Measurements from ENCODE around the gene H1-8. TPM values are rescaled to one million over a fixed set of nuclear protein-coding genes. Genes with fewer than 3 reads are reported as not detected.

Gene H1-8
- total RNA-seq, 4 donors from 2014 or later, result not detected

DNA sequence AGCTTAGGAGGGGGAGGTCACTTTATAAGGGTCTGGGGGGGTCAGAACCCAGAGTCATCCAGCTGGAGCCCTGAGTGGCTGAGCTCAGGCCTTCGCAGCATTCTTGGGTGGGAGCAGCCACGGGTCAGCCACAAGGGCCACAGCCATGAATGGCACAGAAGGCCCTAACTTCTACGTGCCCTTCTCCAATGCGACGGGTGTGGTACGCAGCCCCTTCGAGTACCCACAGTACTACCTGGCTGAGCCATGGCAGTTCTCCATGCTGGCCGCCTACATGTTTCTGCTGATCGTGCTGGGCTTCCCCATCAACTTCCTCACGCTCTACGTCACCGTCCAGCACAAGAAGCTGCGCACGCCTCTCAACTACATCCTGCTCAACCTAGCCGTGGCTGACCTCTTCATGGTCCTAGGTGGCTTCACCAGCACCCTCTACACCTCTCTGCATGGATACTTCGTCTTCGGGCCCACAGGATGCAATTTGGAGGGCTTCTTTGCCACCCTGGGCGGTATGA lies 14.3 kb upstream of the H1-8 start, which contains the start of gene RHO:
TSS of gene RHO (plus strand) at position 51 of the 512 bp plus-strand sequence. CDS start at position 146, 95 bp downstream.
- TF ChIP-seq, protein P1, sequence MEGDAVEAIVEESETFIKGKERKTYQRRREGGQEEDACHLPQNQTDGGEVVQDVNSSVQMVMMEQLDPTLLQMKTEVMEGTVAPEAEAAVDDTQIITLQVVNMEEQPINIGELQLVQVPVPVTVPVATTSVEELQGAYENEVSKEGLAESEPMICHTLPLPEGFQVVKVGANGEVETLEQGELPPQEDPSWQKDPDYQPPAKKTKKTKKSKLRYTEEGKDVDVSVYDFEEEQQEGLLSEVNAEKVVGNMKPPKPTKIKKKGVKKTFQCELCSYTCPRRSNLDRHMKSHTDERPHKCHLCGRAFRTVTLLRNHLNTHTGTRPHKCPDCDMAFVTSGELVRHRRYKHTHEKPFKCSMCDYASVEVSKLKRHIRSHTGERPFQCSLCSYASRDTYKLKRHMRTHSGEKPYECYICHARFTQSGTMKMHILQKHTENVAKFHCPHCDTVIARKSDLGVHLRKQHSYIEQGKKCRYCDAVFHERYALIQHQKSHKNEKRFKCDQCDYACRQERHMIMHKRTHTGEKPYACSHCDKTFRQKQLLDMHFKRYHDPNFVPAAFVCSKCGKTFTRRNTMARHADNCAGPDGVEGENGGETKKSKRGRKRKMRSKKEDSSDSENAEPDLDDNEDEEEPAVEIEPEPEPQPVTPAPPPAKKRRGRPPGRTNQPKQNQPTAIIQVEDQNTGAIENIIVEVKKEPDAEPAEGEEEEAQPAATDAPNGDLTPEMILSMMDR (IDR thresholded peaks at IDR 0.05 in 4 of 5, conservative IDR thresholded peaks at IDR 0.05 in 1 of 5), result no peak
- TF ChIP-seq POLR2A (IDR thresholded peaks at IDR 0.05), result no peak

DNA sequence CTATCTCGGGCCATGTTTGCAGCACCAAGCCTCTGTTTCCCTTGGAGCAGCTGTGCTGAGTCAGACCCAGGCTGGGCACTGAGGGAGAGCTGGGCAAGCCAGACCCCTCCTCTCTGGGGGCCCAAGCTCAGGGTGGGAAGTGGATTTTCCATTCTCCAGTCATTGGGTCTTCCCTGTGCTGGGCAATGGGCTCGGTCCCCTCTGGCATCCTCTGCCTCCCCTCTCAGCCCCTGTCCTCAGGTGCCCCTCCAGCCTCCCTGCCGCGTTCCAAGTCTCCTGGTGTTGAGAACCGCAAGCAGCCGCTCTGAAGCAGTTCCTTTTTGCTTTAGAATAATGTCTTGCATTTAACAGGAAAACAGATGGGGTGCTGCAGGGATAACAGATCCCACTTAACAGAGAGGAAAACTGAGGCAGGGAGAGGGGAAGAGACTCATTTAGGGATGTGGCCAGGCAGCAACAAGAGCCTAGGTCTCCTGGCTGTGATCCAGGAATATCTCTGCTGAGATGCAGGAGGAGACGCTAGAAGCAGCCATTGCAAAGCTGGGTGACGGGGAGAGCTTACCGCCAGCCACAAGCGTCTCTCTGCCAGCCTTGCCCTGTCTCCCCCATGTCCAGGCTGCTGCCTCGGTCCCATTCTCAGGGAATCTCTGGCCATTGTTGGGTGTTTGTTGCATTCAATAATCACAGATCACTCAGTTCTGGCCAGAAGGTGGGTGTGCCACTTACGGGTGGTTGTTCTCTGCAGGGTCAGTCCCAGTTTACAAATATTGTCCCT lies 13.4 kb upstream of the H1-8 start:
- in situ Hi-C loops (cut with MboI; ENCODE audit: low sequenced_read_pairs in 4 of 4), result no loop called here
- DNase-seq (no peak), ATAC-seq (peak in 1 of 2 donors; percentile 14)
- H3K4me1 ChIP-seq, result no peaks in the 10 kb centered on the region
- no peak overlapping the region for H3K4me3 ChIP-seq
- H3K9me3 ChIP-seq, result no peaks in the 10 kb centered on the region
- H3K27ac ChIP-seq, result no peak overlapping the region
- H3K36me3 ChIP-seq, result no peaks in the 10 kb centered on the region
- intact Hi-C loops (cut with DNase I; ENCODE audit: low total_unique reads), result no loop called here
- H3K27me3 ChIP-seq, result no peaks in the 10 kb centered on the region
- TF ChIP-seq, protein P1 (IDR thresholded peaks at IDR 0.05 in 4 of 5, conservative IDR thresholded peaks at IDR 0.05 in 1 of 5), result no peak
- TF ChIP-seq POLR2A (IDR thresholded peaks at IDR 0.05), result no peak

More for the DNA sequence above, 14.3 kb upstream of the H1-8 start, which contains the start of gene RHO:
- Histone ChIP-seq H3K9me3 (no peaks in the 10 kb centered on the region), H3K4me3 (no peak within 1 kb of the TSS), H3K36me3 (no peaks in the 10 kb centered on the region), H3K4me1 (no peaks in the 10 kb centered on the region), H3K27ac (no peak within 1 kb of the TSS), H3K27me3 (no peaks in the 10 kb centered on the region)
- in situ Hi-C loops (cut with MboI; ENCODE audit: low sequenced_read_pairs in 4 of 4) (no loop called here), intact Hi-C loops (cut with DNase I; ENCODE audit: low total_unique reads) (no loop called here)
- ATAC-seq (no peak), DNase-seq (no peak)

DNA sequence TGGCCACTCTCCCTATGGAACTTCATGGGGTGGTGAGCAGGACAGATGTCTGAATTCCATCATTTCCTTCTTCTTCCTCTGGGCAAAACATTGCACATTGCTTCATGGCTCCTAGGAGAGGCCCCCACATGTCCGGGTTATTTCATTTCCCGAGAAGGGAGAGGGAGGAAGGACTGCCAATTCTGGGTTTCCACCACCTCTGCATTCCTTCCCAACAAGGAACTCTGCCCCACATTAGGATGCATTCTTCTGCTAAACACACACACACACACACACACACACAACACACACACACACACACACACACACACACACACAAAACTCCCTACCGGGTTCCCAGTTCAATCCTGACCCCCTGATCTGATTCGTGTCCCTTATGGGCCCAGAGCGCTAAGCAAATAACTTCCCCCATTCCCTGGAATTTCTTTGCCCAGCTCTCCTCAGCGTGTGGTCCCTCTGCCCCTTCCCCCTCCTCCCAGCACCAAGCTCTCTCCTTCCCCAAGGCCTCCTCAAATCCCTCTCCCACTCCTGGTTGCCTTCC lies 12.7 kb upstream of the H1-8 start:
- in situ Hi-C loops (cut with MboI; ENCODE audit: low sequenced_read_pairs in 4 of 4), result no loop called here
- H3K4me1 ChIP-seq, result no peaks in the 10 kb centered on the region
- H3K9me3 ChIP-seq, result no peaks in the 10 kb centered on the region
- no peak overlapping the region for H3K4me3 ChIP-seq
- H3K36me3 ChIP-seq, result no peaks in the 10 kb centered on the region
- H3K27me3 ChIP-seq, result no peaks in the 10 kb centered on the region
- intact Hi-C loops (cut with DNase I; ENCODE audit: low total_unique reads), result no loop called here
- TF ChIP-seq, protein P1 (IDR thresholded peaks at IDR 0.05 in 4 of 5, conservative IDR thresholded peaks at IDR 0.05 in 1 of 5), result no peak
- no peak for TF ChIP-seq POLR2A (IDR thresholded peaks at IDR 0.05)
- no peak overlapping the region for H3K27ac ChIP-seq
- DNase-seq (no peak), ATAC-seq (no peak)

DNA sequence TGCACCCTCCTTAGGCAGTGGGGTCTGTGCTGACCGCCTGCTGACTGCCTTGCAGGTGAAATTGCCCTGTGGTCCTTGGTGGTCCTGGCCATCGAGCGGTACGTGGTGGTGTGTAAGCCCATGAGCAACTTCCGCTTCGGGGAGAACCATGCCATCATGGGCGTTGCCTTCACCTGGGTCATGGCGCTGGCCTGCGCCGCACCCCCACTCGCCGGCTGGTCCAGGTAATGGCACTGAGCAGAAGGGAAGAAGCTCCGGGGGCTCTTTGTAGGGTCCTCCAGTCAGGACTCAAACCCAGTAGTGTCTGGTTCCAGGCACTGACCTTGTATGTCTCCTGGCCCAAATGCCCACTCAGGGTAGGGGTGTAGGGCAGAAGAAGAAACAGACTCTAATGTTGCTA lies 12.2 kb upstream of the H1-8 start:
- TF ChIP-seq POLR2A (IDR thresholded peaks at IDR 0.05), result no peak
- TF ChIP-seq, protein P1 (IDR thresholded peaks at IDR 0.05 in 4 of 5, conservative IDR thresholded peaks at IDR 0.05 in 1 of 5), result no peak
- DNase-seq (no peak), ATAC-seq (no peak)
- Histone ChIP-seq H3K36me3 (no peaks in the 10 kb centered on the region), H3K27ac (no peak overlapping the region), H3K4me3 (no peak overlapping the region), H3K9me3 (no peaks in the 10 kb centered on the region), H3K4me1 (no peaks in the 10 kb centered on the region), H3K27me3 (no peaks in the 10 kb centered on the region)
- in situ Hi-C loops (cut with MboI; ENCODE audit: low sequenced_read_pairs in 4 of 4), result no loop called here
- intact Hi-C loops (cut with DNase I; ENCODE audit: low total_unique reads), result no loop called here

Data from gastrocnemius medialis (tissue), 4 donors.